MM.1S (cell line): ENCODE measurements around the gene KCNQ5.

Experiments
- DNase-seq: peaks from one replicate; pipeline ENCODE4 v3.0.0-alpha.2; 2015
- H2AFZ ChIP-seq: fragments of 300-600 bp; sonication (generic); 2 replicates; pipeline ENCODE4 v1.6.0; 2016; ENCODE audit warnings: antibody characterized with exemption, low read length
- H3F3A ChIP-seq: fragments of 300-600 bp; sonication (generic); 2 replicates; pipeline ENCODE4 v1.6.1; 2016; ENCODE audit warnings: mild to moderate bottlenecking, antibody characterized with exemption, low read length, moderate library complexity, mixed read lengths; ENCODE audit not compliant: insufficient read depth
- H3K27ac ChIP-seq: fragments of 300-600 bp; sonication (generic); 2 replicates; pipeline ENCODE4 v1.5.1; 2016; ENCODE audit warnings: mild to moderate bottlenecking, low read length
- H3K27me3 ChIP-seq: fragments of 300-600 bp; sonication (generic); replicated peaks from 2 replicates; pipeline ENCODE4 v1.6.0; 2016; ENCODE audit warnings: low read length; ENCODE audit not compliant: insufficient read depth
- H3K36me3 ChIP-seq: fragments of 300-600 bp; sonication (generic); replicated peaks from 2 replicates; pipeline ENCODE4 v1.6.1; 2016; ENCODE audit warnings: mild to moderate bottlenecking, low read length, mixed read lengths; ENCODE audit not compliant: insufficient read depth
- H3K4me1 ChIP-seq: fragments of 300-600 bp; sonication (generic); 2 replicates; pipeline ENCODE4 v1.6.1; 2016; ENCODE audit warnings: low read length, mixed read lengths
- H3K4me2 ChIP-seq: fragments of 300-600 bp; sonication (generic); 2 replicates; pipeline ENCODE4 v1.6.0; 2016; ENCODE audit warnings: low read depth, low read length
- H3K4me3 ChIP-seq: fragments of 300-600 bp; sonication (generic); 2 replicates; pipeline ENCODE4 v1.5.1; 2016; ENCODE audit warnings: low read length, mixed read lengths
- H3K79me2 ChIP-seq: fragments of 300-600 bp; sonication (generic); 2 replicates; pipeline ENCODE4 v1.6.1; 2016; ENCODE audit warnings: mixed run types, low read length, mixed read lengths
- H3K9ac ChIP-seq: fragments of 300-600 bp; sonication (generic); 2 replicates; pipeline ENCODE4 v1.6.1; 2016; ENCODE audit warnings: low read length, mixed read lengths
- H3K9me2 ChIP-seq: fragments of 300-600 bp; sonication (generic); replicated peaks from 2 replicates; pipeline ENCODE4 v1.6.1; 2016; ENCODE audit warnings: mild to moderate bottlenecking, low read length, mixed read lengths; ENCODE audit not compliant: insufficient read depth
- H3K9me3 ChIP-seq: fragments of 300-600 bp; sonication (generic); replicated peaks from 2 replicates; pipeline ENCODE4 v1.6.1; 2016; ENCODE audit warnings: mild to moderate bottlenecking, low read length, mixed read lengths; ENCODE audit not compliant: insufficient read depth
- H4K20me1 ChIP-seq: fragments of 300-600 bp; sonication (generic); 2 replicates; pipeline ENCODE4 v1.6.1; 2016; ENCODE audit warnings: mild to moderate bottlenecking, low read length, moderate library complexity, mixed read lengths; ENCODE audit not compliant: insufficient read depth
- EZH2 ChIP-seq: fragments of 300-600 bp; sonication (generic); optimal IDR thresholded peaks from 2 replicates; pipeline ENCODE3; 2017; ENCODE audit warnings: low read depth, mild to moderate bottlenecking, antibody characterized with exemption, low read length, mixed read lengths
- EZH2phosphoT487 ChIP-seq: fragments of 300-600 bp; sonication (generic); IDR thresholded peaks from 2 replicates; pipeline ENCODE4 v1.6.1; 2018; ENCODE audit warnings: antibody characterized with exemption, low read length
- TF ChIP-seq, protein P1 (sequence below): fragments of 300-600 bp; sonication (generic); IDR thresholded peaks from 2 replicates; pipeline ENCODE4 v1.5.1; 2016; ENCODE audit warnings: antibody characterized with exemption, low read length, mixed read lengths

The KCNQ5 gene

GRCh38 chr6:73017476-73017875 is 395.6 kb downstream of the KCNQ5 start:
- Histone ChIP-seq H3K9ac (no peak overlapping the region), H3K4me1 (no peaks in the 10 kb centered on the region), H3K79me2 (no peaks in the 10 kb centered on the region), H3K27me3 (no peaks in the 10 kb centered on the region), H3K4me3 (no peak overlapping the region), H3K27ac (no peak overlapping the region), H4K20me1 (no peaks in the 10 kb centered on the region), H2AFZ (no peak overlapping the region), H3K9me2 (no peaks in the 10 kb centered on the region; the same call in 1 of the 2 replicates), H3F3A (no peaks in the 10 kb centered on the region), H3K4me2 (no peak overlapping the region), H3K9me3 (no peaks in the 10 kb centered on the region), H3K36me3 (no peaks in the 10 kb centered on the region)
- no peak for DNase-seq
- no peak for TF ChIP-seq EZH2phosphoT487
- TF ChIP-seq, protein P1, sequence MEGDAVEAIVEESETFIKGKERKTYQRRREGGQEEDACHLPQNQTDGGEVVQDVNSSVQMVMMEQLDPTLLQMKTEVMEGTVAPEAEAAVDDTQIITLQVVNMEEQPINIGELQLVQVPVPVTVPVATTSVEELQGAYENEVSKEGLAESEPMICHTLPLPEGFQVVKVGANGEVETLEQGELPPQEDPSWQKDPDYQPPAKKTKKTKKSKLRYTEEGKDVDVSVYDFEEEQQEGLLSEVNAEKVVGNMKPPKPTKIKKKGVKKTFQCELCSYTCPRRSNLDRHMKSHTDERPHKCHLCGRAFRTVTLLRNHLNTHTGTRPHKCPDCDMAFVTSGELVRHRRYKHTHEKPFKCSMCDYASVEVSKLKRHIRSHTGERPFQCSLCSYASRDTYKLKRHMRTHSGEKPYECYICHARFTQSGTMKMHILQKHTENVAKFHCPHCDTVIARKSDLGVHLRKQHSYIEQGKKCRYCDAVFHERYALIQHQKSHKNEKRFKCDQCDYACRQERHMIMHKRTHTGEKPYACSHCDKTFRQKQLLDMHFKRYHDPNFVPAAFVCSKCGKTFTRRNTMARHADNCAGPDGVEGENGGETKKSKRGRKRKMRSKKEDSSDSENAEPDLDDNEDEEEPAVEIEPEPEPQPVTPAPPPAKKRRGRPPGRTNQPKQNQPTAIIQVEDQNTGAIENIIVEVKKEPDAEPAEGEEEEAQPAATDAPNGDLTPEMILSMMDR, result no peak
- TF ChIP-seq EZH2, result no peak

GRCh38 chr6:73024598-73024997 is 402.7 kb downstream of the KCNQ5 start:
- Histone ChIP-seq H3K9ac (no peak overlapping the region), H3K79me2 (no peaks in the 10 kb centered on the region), H3K27me3 (no peaks in the 10 kb centered on the region), H3F3A (no peaks in the 10 kb centered on the region), H3K4me3 (no peak overlapping the region), H2AFZ (no peak overlapping the region), H3K4me2 (no peak overlapping the region), H3K9me3 (no peaks in the 10 kb centered on the region), H4K20me1 (no peaks in the 10 kb centered on the region), H3K4me1 (no peaks in the 10 kb centered on the region), H3K27ac (no peak overlapping the region), H3K36me3 (no peaks in the 10 kb centered on the region), H3K9me2 (no peaks in the 10 kb centered on the region; the same call in 1 of the 2 replicates)
- no peak for DNase-seq
- TF ChIP-seq, protein P1, result no peak
- TF ChIP-seq EZH2, result no peak
- TF ChIP-seq EZH2phosphoT487, result no peak

GRCh38 chr6:73027691-73028090 is 405.8 kb downstream of the KCNQ5 start:
- peaks cover 13% of the 10 kb centered on the region for H3K4me1 ChIP-seq
- H3K4me3 ChIP-seq, result no peak overlapping the region
- H3K9me3 ChIP-seq, result no peaks in the 10 kb centered on the region
- H3K9ac ChIP-seq, result no peak overlapping the region
- H4K20me1 ChIP-seq, result no peaks in the 10 kb centered on the region
- H3K36me3 ChIP-seq, result no peaks in the 10 kb centered on the region
- H2AFZ ChIP-seq, result no peak overlapping the region
- no peak for DNase-seq
- H3F3A ChIP-seq, result no peaks in the 10 kb centered on the region
- H3K27ac ChIP-seq, result no peak overlapping the region
- H3K79me2 ChIP-seq, result no peaks in the 10 kb centered on the region
- TF ChIP-seq, protein P1, result no peak
- no peak for TF ChIP-seq EZH2phosphoT487
- H3K4me2 ChIP-seq, result no peak overlapping the region
- no peaks in the 10 kb centered on the region for H3K9me2 ChIP-seq
- H3K27me3 ChIP-seq, result no peaks in the 10 kb centered on the region
